Immature natural killer cell (primary cell): Measurements from ENCODE around the gene GPR82. TPM values are rescaled to one million over a fixed set of nuclear protein-coding genes. Genes with fewer than 3 reads are reported as not detected.
A peak's percentile ranks its signal among the peaks of the same experiment; 100 is the strongest.

Experiments
- DNase-seq, 3 donors: peaks; one replicate each; pipeline ENCODE4 v3.0.0; 2022; ENCODE audit warnings: mixed read lengths in 1 of 3
- H3K27ac Mint-ChIP-seq, 6 donors: one replicate each; pipeline ENCODE4 v1.8.0; 2020; ENCODE audit warnings: mixed read lengths in 6 of 6, mild to moderate bottlenecking in 5 of 6, inconsistent platforms in 4 of 6, moderate library complexity in 3 of 6
- H3K27me3 Mint-ChIP-seq, 3 donors: one replicate each; pipeline ENCODE4 v1.8.0; 2020 to 2021; ENCODE audit warnings: low read depth in 3 of 3, mild to moderate bottlenecking in 3 of 3, mixed read lengths in 3 of 3, moderate library complexity in 3 of 3, inconsistent platforms in 1 of 3
- H3K36me3 Mint-ChIP-seq, 3 donors: one replicate each; pipeline ENCODE4 v1.8.0; 2020; ENCODE audit warnings: mixed read lengths in 3 of 3, inconsistent platforms in 2 of 3, mild to moderate bottlenecking in 2 of 3
- H3K4me1 Mint-ChIP-seq, 2 donors: one replicate each; pipeline ENCODE4 v1.8.0; 2020; ENCODE audit warnings: inconsistent platforms in 2 of 2, mild to moderate bottlenecking in 2 of 2, mixed read lengths in 2 of 2, moderate library complexity in 1 of 2
- H3K4me3 Mint-ChIP-seq, 5 donors: one replicate each; pipeline ENCODE4 v1.8.0; 2020; ENCODE audit warnings: mild to moderate bottlenecking in 5 of 5, mixed read lengths in 5 of 5, inconsistent platforms in 3 of 5, moderate library complexity in 3 of 5
- H3K9me3 Mint-ChIP-seq, 6 donors: one replicate each; pipeline ENCODE4 v1.8.0; 2020; ENCODE audit warnings: mild to moderate bottlenecking in 6 of 6, mixed read lengths in 6 of 6, inconsistent platforms in 4 of 6, moderate library complexity in 3 of 6
- polyA plus RNA-seq, 3 donors: library from polyadenylated mRNA; unstranded; fragments of 300-500 nt; fragmentation: Illumina TruSeq; gene quantifications; one replicate each; pipeline ENCODE4 v1.2.3, GENCODE V29; 2021

GPR82 gene
- polyA plus RNA-seq, 3 donors from 2014 or later: 5.5 to 7.2 (median 5.7) TPM

DNA sequence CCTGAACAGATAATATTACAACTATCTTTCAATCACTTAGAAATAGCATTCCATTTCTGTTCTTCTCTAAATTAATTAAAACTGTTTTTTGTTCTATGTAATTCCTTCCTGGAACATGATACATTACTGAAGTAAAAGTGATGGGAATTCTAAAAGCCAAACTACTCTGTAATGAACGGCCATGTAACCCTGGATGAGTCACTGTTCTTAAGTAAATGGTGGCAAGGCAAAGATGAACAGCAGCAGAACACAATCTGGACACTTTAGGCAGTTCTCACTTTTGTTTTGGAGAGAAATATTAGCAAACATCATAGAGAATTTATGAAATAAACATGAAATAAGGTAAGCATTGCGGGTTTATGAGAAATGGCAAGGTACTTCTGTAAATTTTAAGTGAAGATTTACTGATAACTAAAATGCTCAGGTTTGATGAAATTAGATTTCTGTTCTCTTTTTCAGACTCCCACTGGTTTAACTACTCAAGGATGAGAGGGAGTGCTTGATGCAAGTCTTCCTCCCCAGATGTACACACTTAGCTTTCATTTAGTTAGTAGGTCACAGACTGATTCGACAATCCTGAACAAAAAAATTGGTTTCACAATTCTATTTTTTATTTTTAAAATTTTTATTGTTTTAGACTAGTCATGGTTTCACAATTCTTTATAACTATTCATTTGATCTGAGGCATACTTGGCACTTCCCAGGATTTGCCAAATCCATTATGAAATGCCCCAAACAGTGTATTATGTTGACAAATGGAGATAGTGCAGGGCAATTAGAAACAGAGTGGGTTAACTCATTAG, 964 bp upstream of the GPR82 start:
- peaks cover 0 to 7% (median 4%) of the 10 kb centered on the region in 3 donors for H3K36me3 Mint-ChIP-seq
- H3K4me1 Mint-ChIP-seq: peaks cover 62 to 74% of the 10 kb centered on the region in 2 donors
- H3K27me3 Mint-ChIP-seq: peaks cover 7 to 10% (median 9%) of the 10 kb centered on the region in 3 donors
- H3K27ac Mint-ChIP-seq: peak overlapping the region in 5 of 6 donors; percentile 2 to 45 (median 39)
- no peak for DNase-seq
- H3K4me3 Mint-ChIP-seq: peak overlapping the region; percentile 65 to 79 (median 70)
- peaks cover 0 to 12% (median 7%) of the 10 kb centered on the region in 6 donors for H3K9me3 Mint-ChIP-seq

DNA sequence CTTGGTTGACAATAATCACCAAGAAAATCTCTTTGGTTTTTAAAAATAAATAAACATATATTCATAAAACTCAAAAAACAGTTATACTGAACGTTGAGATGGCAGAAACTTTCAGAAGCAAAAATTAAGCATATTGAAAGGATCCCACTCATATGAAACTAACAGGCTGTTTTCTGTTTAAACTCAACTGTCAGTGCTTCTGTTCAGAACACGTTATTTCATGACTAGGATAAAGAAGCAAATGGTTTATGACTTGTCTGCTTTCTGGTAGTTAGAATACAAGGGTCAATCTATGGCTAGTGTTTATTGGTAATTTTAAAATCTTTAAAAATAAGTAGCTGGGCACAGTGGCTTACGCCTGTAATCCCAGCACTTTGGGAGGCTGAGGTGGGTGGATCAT, 4.1 kb downstream of the GPR82 start:
- DNase-seq: no peak
- Mint-ChIP-seq H3K36me3 (peaks cover 0 to 11% (median 0%) of the 10 kb centered on the region in 3 donors), H3K27me3 (peaks cover 0 to 6% (median 5%) of the 10 kb centered on the region in 3 donors), H3K4me3 (no peak overlapping the region), H3K4me1 (peaks cover 23 to 43% of the 10 kb centered on the region in 2 donors), H3K27ac (no peak overlapping the region), H3K9me3 (no peaks in the 10 kb centered on the region)

DNA sequence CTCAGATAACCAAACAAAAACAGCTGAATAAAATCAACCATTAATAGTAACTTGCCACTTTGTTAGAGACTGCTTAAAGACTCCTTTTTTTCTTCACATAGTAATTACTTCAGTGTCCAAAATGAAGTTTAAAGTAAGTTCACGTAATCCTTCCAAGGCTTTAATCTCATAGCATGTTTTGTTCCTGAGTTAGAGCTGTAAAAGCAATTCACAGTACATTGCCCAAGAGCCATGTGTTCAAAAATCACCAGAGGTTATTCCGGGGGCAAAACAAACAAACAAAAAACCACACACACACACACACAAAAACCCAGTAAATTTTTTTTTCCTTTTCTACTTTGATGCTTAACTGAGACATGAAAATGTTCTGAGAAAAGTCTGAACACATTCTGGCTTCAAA, 6.1 kb downstream of the GPR82 start:
- H3K9me3 Mint-ChIP-seq: no peaks in the 10 kb centered on the region

DNA sequence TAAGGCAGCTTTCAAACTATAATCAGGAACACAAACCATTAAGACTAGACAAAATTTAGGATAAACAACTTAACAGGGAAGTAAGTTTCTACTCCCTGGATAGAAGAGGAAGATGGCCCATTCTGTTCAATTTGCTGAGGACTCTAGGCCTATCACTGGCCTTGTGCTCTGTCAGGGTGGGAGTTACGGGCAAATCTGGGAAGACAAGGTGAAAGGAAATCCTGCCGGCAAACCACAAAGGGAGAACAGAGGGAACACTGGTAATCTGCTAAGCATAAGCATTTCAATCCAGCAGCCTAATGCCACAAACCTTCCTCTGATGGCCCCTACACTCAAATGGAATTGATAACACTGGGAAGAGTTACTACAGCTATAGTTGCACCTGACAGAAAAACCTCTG, 8.3 kb downstream of the GPR82 start:
- H3K27me3 Mint-ChIP-seq: peaks cover 3 to 6% (median 6%) of the 10 kb centered on the region in 3 donors
- H3K27ac Mint-ChIP-seq: peak overlapping the region in 3 of 6 donors; percentile 2 to 51 (median 6)
- no peaks in the 10 kb centered on the region for H3K9me3 Mint-ChIP-seq
- H3K36me3 Mint-ChIP-seq: peaks cover 0 to 7% (median 0%) of the 10 kb centered on the region in 3 donors
- peaks cover 32 to 58% of the 10 kb centered on the region in 2 donors for H3K4me1 Mint-ChIP-seq
- no peak for DNase-seq
- H3K4me3 Mint-ChIP-seq: peak overlapping the region in 1 of 5 donors; percentile 2

More for the DNA sequence above, 6.1 kb downstream of the GPR82 start:
- Mint-ChIP-seq H3K4me1 (peaks cover 26 to 46% of the 10 kb centered on the region in 2 donors), H3K27ac (peak overlapping the region in 2 of 6 donors; percentile 16 to 39), H3K36me3 (peaks cover 0 to 11% (median 0%) of the 10 kb centered on the region in 3 donors), H3K4me3 (peak overlapping the region in 3 of 5 donors; percentile 5 to 43 (median 35)), H3K27me3 (peaks cover 0 to 6% (median 5%) of the 10 kb centered on the region in 3 donors)
- DNase-seq: no peak

DNA sequence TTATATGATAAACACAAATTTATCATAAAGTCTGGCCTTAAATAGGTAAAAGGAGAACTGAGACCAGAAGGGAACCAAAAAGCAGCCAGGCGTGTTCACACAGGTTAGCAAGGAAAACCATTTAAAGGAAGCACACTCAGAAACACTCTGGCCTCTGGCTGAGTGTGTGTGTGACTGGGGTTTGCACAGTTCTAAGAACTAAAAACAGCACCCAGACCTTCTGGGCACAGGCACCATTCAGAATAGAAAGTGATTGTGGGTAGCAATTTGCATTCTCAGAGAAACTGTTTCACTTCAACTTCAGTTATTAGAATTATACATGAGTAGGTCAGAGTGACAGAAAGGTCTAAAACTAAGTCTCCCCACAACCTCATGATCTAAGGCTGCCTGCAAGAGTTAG, 10.0 kb downstream of the GPR82 start:
- peak overlapping the region; percentile 56 to 88 (median 63) for H3K4me3 Mint-ChIP-seq
- peak overlapping the region; percentile 64 to 84 (median 72) for H3K27ac Mint-ChIP-seq
- H3K9me3 Mint-ChIP-seq: no peaks in the 10 kb centered on the region
- peaks cover 0 to 5% (median 0%) of the 10 kb centered on the region in 3 donors for H3K36me3 Mint-ChIP-seq
- peaks cover 6 to 7% (median 7%) of the 10 kb centered on the region in 3 donors for H3K27me3 Mint-ChIP-seq
- H3K4me1 Mint-ChIP-seq: peaks cover 33 to 56% of the 10 kb centered on the region in 2 donors
- DNase-seq: peak; percentile 44 to 55 (median 55)

DNA sequence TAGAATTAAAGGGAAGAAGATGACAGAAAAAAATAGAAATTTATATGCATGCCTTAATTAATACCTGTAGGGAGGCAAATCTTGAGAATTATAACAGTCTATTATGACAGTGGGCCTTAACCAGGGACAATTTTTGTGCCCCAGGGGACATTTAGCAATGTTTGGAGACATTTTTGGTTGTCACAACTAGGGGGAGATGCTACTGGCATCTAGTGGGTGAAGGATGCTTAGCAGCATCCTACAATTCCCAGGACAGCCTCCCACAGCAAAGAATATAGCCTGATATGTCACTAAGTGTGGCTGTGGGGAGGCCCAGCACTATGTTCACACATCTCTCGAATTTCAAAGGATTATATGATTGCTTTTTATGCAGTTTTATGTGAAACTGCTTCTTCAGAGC, 10.5 kb downstream of the GPR82 start:
- H3K9me3 Mint-ChIP-seq: no peaks in the 10 kb centered on the region
- H3K4me3 Mint-ChIP-seq: peak overlapping the region; percentile 56 to 88 (median 63)
- peaks cover 4 to 7% (median 7%) of the 10 kb centered on the region in 3 donors for H3K27me3 Mint-ChIP-seq
- H3K27ac Mint-ChIP-seq: peak overlapping the region; percentile 64 to 84 (median 72)
- DNase-seq: peak in 1 of 3 donors; percentile 21
- H3K36me3 Mint-ChIP-seq: peaks cover 0 to 5% (median 0%) of the 10 kb centered on the region in 3 donors
- peaks cover 33 to 56% of the 10 kb centered on the region in 2 donors for H3K4me1 Mint-ChIP-seq

DNA sequence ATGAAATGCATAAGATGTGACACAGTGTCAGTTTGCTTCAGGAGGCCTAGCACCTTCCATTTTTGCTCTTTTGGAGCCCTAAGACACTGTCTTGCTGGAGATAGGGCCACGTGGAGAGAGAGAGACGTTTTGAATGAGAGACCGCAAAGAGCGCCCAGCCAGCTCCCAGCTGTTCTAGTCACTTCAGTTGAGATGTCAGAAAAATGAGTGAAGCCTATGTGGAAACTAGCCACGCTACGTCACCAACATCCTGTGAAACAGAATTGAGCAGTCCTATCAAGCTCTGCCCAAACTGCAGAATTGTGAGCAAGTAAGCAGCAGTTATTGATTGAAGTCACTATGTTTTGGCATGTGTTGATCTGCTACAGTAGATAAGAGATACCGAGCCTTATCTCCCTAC, 13.1 kb downstream of the GPR82 start:
- Mint-ChIP-seq H3K36me3 (peaks cover 0 to 4% (median 0%) of the 10 kb centered on the region in 3 donors), H3K27me3 (peaks cover 2 to 7% (median 7%) of the 10 kb centered on the region in 3 donors), H3K4me3 (peak overlapping the region in 4 of 5 donors; percentile 1 to 68 (median 16)), H3K4me1 (peaks cover 29 to 51% of the 10 kb centered on the region in 2 donors), H3K9me3 (no peaks in the 10 kb centered on the region), H3K27ac (peak overlapping the region in 2 of 6 donors; percentile 25 to 48)
- peak; percentile 32 to 55 (median 42) for DNase-seq

DNA sequence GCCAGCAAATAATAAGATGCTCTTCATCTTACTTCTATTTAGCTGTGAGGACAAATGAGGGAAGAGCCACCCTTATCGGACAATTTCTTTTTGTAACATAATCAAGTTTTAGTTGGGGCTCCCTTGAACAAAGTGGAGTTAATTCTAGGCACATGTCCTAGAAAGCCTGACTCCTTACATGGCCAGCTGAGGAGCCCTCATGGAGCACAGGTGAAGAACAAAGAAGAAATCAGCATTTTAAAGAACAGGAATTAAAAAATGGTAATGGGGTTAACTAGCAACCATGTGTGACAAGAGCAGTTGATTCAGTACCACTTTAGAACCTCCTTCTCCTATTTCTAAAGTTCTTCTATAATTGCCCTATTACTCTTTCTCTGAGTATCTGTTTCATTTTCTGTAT, 15.9 kb downstream of the GPR82 start:
- Mint-ChIP-seq H3K9me3 (no peaks in the 10 kb centered on the region), H3K4me3 (no peak overlapping the region), H3K36me3 (no peaks in the 10 kb centered on the region), H3K27ac (no peak overlapping the region), H3K27me3 (peaks cover 2 to 9% (median 7%) of the 10 kb centered on the region in 3 donors), H3K4me1 (peaks cover 14 to 33% of the 10 kb centered on the region in 2 donors)
- no peak for DNase-seq

DNA sequence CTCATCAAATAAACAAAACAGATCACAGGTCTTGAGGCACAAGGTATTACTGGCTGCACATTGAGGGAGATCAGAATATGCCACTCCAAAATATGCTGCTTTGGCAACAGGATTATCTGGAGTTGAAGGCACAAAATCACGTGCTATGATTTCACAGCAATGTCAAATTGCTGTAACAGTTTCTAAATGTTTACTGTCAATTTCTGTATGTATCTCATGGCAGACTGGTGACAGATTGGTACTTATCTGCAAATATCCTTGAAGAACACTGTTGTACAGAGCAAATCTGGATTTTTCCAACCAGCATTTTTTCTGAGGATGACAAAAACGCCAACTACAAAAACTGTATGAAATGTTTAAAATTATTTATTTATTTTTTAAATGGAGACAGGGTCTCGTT, 26.7 kb downstream of the GPR82 start:
- DNase-seq: no peak
- no peaks in the 10 kb centered on the region for H3K9me3 Mint-ChIP-seq
- peaks cover 1 to 5% (median 3%) of the 10 kb centered on the region in 3 donors for H3K27me3 Mint-ChIP-seq
- no peak overlapping the region for H3K4me3 Mint-ChIP-seq
- no peaks in the 10 kb centered on the region for H3K4me1 Mint-ChIP-seq
- H3K36me3 Mint-ChIP-seq: no peaks in the 10 kb centered on the region
- no peak overlapping the region for H3K27ac Mint-ChIP-seq

DNA sequence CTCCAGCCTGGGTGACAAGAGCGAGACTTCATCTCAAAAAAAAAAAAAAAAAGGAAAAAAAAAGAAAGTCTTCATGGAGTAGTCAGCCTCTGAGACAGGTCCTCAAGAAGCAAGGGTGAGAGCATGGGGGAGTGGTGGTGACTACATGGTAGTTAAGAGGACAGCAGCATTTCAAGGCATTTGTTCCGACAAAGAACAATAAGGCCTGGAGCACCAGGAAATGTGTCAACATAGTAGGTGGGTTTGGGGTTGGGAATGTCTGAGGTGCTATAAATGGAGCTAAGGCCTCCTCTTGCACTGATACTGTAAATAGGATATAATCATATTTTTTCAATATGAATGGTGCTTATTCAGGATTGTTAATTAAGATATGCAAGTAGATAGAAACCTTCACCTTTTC, 34.4 kb downstream of the GPR82 start:
- H3K4me3 Mint-ChIP-seq: no peak overlapping the region
- peaks cover 1 to 7% of the 10 kb centered on the region in 2 donors for H3K4me1 Mint-ChIP-seq
- no peak for DNase-seq
- no peaks in the 10 kb centered on the region for H3K36me3 Mint-ChIP-seq
- peaks cover 0 to 6% (median 0%) of the 10 kb centered on the region in 3 donors for H3K27me3 Mint-ChIP-seq
- H3K9me3 Mint-ChIP-seq: no peaks in the 10 kb centered on the region
- H3K27ac Mint-ChIP-seq: no peak overlapping the region

DNA sequence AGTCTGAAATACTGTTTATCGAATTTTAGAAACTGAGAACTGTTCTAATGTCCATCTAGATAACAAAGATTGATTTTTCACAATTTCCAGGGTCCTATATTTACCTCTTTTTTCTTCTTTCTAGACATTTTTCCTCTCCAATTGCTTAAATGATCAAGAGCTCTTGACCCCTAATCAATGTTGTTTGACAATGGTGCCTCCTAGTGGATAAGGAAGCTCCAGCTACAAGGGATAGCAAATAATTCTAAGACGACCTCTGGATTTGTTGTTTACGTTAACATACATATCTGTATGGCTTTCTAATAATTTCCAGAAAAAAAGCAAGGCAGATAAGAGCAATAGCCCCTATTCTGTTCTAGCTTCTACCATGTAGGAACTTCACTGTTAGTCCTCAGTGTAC, 35.8 kb downstream of the GPR82 start:
- Mint-ChIP-seq H3K27ac (no peak overlapping the region), H3K9me3 (no peaks in the 10 kb centered on the region), H3K27me3 (peaks cover 0 to 6% (median 1%) of the 10 kb centered on the region in 3 donors), H3K4me1 (peaks cover 1 to 7% of the 10 kb centered on the region in 2 donors), H3K36me3 (no peaks in the 10 kb centered on the region), H3K4me3 (peak overlapping the region in 1 of 5 donors; percentile 58)
- DNase-seq: peak; percentile 34 to 45 (median 45)

DNA sequence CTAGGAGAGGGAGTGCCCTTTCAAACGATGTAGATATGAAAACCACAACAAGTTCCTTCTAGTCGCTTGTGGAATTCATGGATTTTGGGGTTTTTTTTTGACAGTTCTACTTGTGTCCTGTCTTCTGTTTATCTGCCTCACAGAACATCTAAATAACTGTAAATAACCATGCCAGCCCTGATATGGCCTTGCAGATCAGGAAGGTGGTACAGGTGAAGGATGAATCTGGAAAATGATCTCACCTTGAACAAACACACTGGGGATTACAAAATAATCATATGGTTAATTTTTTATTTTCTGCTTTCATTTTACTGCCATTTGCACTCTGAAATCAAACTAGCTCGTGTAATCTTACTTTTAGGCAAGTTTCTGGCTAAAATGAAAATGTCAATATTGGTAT, 37.2 kb downstream of the GPR82 start:
- H3K36me3 Mint-ChIP-seq: no peaks in the 10 kb centered on the region
- peaks cover 1 to 7% of the 10 kb centered on the region in 2 donors for H3K4me1 Mint-ChIP-seq
- H3K27me3 Mint-ChIP-seq: peaks cover 0 to 6% (median 1%) of the 10 kb centered on the region in 3 donors
- no peak overlapping the region for H3K4me3 Mint-ChIP-seq
- H3K27ac Mint-ChIP-seq: no peak overlapping the region
- H3K9me3 Mint-ChIP-seq: no peaks in the 10 kb centered on the region
- DNase-seq: no peak

DNA sequence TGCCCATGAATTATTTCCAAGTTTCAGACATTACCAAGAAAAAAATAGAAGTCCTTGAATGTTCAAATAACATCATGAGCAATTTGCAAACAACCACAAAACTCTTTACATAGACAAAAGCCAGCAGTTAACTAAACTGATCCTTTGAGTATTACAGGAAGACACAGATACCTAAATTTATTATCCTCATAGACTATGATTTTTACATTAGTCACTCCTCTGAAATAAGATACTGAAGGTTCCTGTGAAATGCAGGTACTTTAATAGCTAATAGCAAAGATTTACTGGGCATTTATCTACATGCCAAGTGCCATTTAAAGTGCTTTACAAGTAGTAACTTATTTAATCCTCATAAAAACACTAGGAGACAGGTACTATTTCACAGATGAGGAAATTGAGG, 37.7 kb downstream of the GPR82 start:
- Mint-ChIP-seq H3K4me3 (no peak overlapping the region), H3K27ac (no peak overlapping the region), H3K9me3 (no peaks in the 10 kb centered on the region), H3K36me3 (no peaks in the 10 kb centered on the region), H3K27me3 (peaks cover 0 to 6% (median 1%) of the 10 kb centered on the region in 3 donors), H3K4me1 (peaks cover 1 to 7% of the 10 kb centered on the region in 2 donors)
- no peak for DNase-seq

DNA sequence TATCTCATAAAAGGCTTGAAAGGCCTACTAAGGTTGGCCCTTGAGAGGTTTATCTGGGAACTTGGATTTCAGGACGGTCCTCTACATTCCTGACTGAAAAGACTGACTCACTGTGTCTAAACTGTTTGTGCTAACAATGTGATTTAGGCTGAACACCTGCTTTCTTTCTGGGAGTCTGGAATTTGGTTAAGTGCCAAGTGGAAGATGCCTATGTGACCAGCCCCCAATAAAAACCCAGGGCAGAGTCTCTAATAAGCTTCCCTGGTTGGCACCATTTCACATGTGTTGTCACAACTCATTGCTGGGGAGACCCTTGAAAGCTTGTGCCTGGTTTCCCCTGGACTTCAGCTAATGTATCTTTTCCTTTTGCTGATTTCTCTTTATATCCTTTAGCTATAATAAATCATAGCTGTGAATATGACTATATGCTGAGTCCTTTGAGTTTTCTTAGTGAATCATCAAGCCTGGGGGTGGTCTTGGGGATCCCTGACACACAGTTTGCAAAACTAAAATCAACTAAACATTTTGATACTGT, 55.1 kb downstream of the GPR82 start:
- no peak overlapping the region for H3K27ac Mint-ChIP-seq
- H3K4me3 Mint-ChIP-seq: no peak overlapping the region
- H3K4me1 Mint-ChIP-seq: peaks cover 0 to 7% of the 10 kb centered on the region in 2 donors
- no peak for DNase-seq
- no peaks in the 10 kb centered on the region for H3K27me3 Mint-ChIP-seq
- no peaks in the 10 kb centered on the region for H3K9me3 Mint-ChIP-seq
- H3K36me3 Mint-ChIP-seq: no peaks in the 10 kb centered on the region
